Daoy (cell line): ENCODE measurements around the gene UNC79. TPM values are rescaled to one million over a fixed set of nuclear protein-coding genes. Genes with fewer than 3 reads are reported as not detected.

ENCODE experiments used
- DNase-seq: peaks from one replicate; pipeline ENCODE4 v3.0.0-alpha.2; 2015; ENCODE audit warnings: low read depth
- total RNA-seq: library from RNA; depleted of rRNA; stranded (reverse); fragments of >200 nt; shearing (Covaris generic); gene quantifications from 2 replicates; pipeline ENCODE4 v1.2.3, GENCODE V29; 2014

The UNC79 gene
- total RNA-seq, 1 experiment from 2014 or later: not detected

- DNase-seq: no peak
These were observed 227.1 kb downstream of the UNC79 start for GRCh38 chr14:93657875-93658274.

GRCh38 chr14:93663317-93663716, 232.6 kb downstream of the UNC79 start:
- DNase-seq: no peak

GRCh38 chr14:93665169-93665568, 234.4 kb downstream of the UNC79 start:
- DNase-seq: no peak

GRCh38 chr14:93669632-93670031, 238.9 kb downstream of the UNC79 start:
- no peak for DNase-seq

GRCh38 chr14:93674343-93674742, 243.6 kb downstream of the UNC79 start:
- no peak for DNase-seq

- DNase-seq: no peak
These were observed 244.9 kb downstream of the UNC79 start for GRCh38 chr14:93675651-93676050.

GRCh38 chr14:93676416-93676958, 245.7 kb downstream of the UNC79 start:
- no peak for DNase-seq

GRCh38 chr14:93682459-93682858, 251.7 kb downstream of the UNC79 start:
- no peak for DNase-seq

GRCh38 chr14:93683226-93683625, 252.5 kb downstream of the UNC79 start:
- peak; percentile 84 for DNase-seq

- DNase-seq: no peak
These were observed 254.6 kb downstream of the UNC79 start for GRCh38 chr14:93685121-93685895.

GRCh38 chr14:93686268-93686667, 255.5 kb downstream of the UNC79 start:
- DNase-seq: peak; percentile 61

- DNase-seq: no peak
These were observed 257.5 kb downstream of the UNC79 start for GRCh38 chr14:93688239-93688666.

- DNase-seq: no peak
These were observed 258.1 kb downstream of the UNC79 start for GRCh38 chr14:93688820-93689219.

GRCh38 chr14:93690146-93690545, 259.4 kb downstream of the UNC79 start:
- no peak for DNase-seq

- DNase-seq: peak; percentile 35
These were observed 260.5 kb downstream of the UNC79 start for GRCh38 chr14:93691042-93691780.

GRCh38 chr14:93693914-93694313, 263.2 kb downstream of the UNC79 start:
- no peak for DNase-seq

GRCh38 chr14:93700928-93701327, 270.2 kb downstream of the UNC79 start:
- no peak for DNase-seq

- DNase-seq: no peak
These were observed 270.8 kb downstream of the UNC79 start for GRCh38 chr14:93701562-93701961.

- no peak for DNase-seq
These were observed 272.2 kb downstream of the UNC79 start for GRCh38 chr14:93702946-93703345.

GRCh38 chr14:93703941-93704340, 273.2 kb downstream of the UNC79 start:
- no peak for DNase-seq

GRCh38 chr14:93705513-93706156, 274.9 kb downstream of the UNC79 start:
- no peak for DNase-seq

GRCh38 chr14:93706360-93706955, 275.7 kb downstream of the UNC79 start:
- DNase-seq: no peak
